NCI-H2107 treated with DMSO at 0.1 percent for 48 hours (cell line): Measurements from ENCODE around the gene GRIK4.

Experiments
- DNase-seq: peaks from one replicate; lab custom pipeline; 2025; ENCODE audit not compliant: unreplicated experiment; lab: John Stamatoyannopoulos, UW

The GRIK4 gene

GRCh38 chr11:120659076-120659475 is 147.5 kb downstream of the GRIK4 start:
- DNase-seq = no peak

- DNase-seq = no peak
Observed at GRCh38 chr11:120660024-120660565, 148.5 kb downstream of the GRIK4 start.

GRCh38 chr11:120662071-120662676 is 150.6 kb downstream of the GRIK4 start:
- no peak for DNase-seq

GRCh38 chr11:120663142-120663541 is 151.6 kb downstream of the GRIK4 start:
- DNase-seq = no peak

- DNase-seq = no peak
Observed at GRCh38 chr11:120666121-120666639, 154.6 kb downstream of the GRIK4 start.

GRCh38 chr11:120667281-120667680 is 155.7 kb downstream of the GRIK4 start:
- no peak for DNase-seq

- no peak for DNase-seq
Observed at GRCh38 chr11:120667934-120668333, 156.4 kb downstream of the GRIK4 start.

- DNase-seq = no peak
Observed at GRCh38 chr11:120668537-120668936, 157.0 kb downstream of the GRIK4 start.

GRCh38 chr11:120674542-120674941 is 163.0 kb downstream of the GRIK4 start:
- no peak for DNase-seq

GRCh38 chr11:120675171-120675570 is 163.6 kb downstream of the GRIK4 start:
- no peak for DNase-seq

- DNase-seq = no peak
Observed at GRCh38 chr11:120676991-120677390, 165.4 kb downstream of the GRIK4 start.

GRCh38 chr11:120680322-120680721 is 168.8 kb downstream of the GRIK4 start:
- no peak for DNase-seq

GRCh38 chr11:120681434-120682331 is 170.1 kb downstream of the GRIK4 start:
- DNase-seq = peak; percentile 20

GRCh38 chr11:120682332-120682649 is 170.7 kb downstream of the GRIK4 start:
- no peak for DNase-seq

GRCh38 chr11:120682866-120683265 is 171.3 kb downstream of the GRIK4 start:
- DNase-seq = no peak

GRCh38 chr11:120686516-120686915 is 175.0 kb downstream of the GRIK4 start:
- DNase-seq = no peak

GRCh38 chr11:120688163-120688562 is 176.6 kb downstream of the GRIK4 start:
- DNase-seq = no peak

- DNase-seq = no peak
Observed at GRCh38 chr11:120689596-120690275, 178.2 kb downstream of the GRIK4 start.

GRCh38 chr11:120690406-120690805 is 178.9 kb downstream of the GRIK4 start:
- DNase-seq = no peak

GRCh38 chr11:120694726-120695125 is 183.2 kb downstream of the GRIK4 start:
- peak; percentile 3 for DNase-seq

- no peak for DNase-seq
Observed at GRCh38 chr11:120695426-120695825, 183.9 kb downstream of the GRIK4 start.
